ENCODE measurements around the gene KDF1.
"Not testable (repeated sequence)": the region's sequence is repeated elsewhere in the genome, so short reads cannot be mapped to it uniquely, and the experiment has no call there.

Gene KDF1

GRCh38 chr1:27000090-27000816, 40.0 kb upstream of the KDF1 start:
- no peak for TF ChIP-seq POLR2A (IDR thresholded peaks at IDR 0.05; ENCODE audit: low read length)
- no peak for TF ChIP-seq GATA1 (IDR thresholded peaks at IDR 0.05; ENCODE audit: low read depth, low read length)
- DNase-seq, result no peak

DNA sequence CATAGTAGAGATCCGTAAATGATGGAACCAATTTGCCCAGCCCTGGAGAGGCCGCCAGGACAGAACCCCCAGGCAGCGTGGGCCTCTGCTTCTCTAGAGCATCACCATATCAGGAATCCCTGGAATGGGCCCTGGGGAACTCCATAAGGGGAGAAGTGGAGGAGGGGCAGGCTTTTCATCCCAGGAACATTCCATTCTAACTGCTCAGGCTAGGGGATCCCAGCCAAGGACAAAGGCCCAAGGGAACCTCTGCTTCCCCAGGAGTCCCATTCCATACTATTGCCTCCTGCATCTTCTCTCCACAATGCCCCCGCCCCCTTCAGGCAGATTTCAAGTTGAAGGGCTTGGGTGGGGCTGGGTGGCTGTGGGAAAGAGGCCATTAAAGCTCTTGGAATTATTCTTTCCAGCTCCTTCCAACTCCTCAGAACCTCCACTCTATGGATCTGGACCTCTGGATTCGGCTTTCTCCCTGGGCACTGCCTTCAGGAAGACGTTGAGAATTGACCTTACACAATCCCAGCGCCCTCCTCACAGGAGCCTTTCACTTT, 39.2 kb upstream of the KDF1 start:
- TF ChIP-seq POLR2A (IDR thresholded peaks at IDR 0.05; ENCODE audit: low read length), result no peak
- TF ChIP-seq GATA1 (IDR thresholded peaks at IDR 0.05; ENCODE audit: low read depth, low read length), result no peak
- DNase-seq, result no peak

GRCh38 chr1:26998429-26999300, 38.4 kb upstream of the KDF1 start:
- TF ChIP-seq POLR2A (IDR thresholded peaks at IDR 0.05; ENCODE audit: low read length), result no peak
- DNase-seq, result no peak

- TF ChIP-seq POLR2A (IDR thresholded peaks at IDR 0.05; ENCODE audit: low read length) (no peak), GATA1 (IDR thresholded peaks at IDR 0.05; ENCODE audit: low read depth, low read length) (no peak)
- no peak for DNase-seq
These were observed 36.4 kb upstream of the KDF1 start for GRCh38 chr1:26996665-26997064.

- DNase-seq, result no peak
- no peak for TF ChIP-seq POLR2A (IDR thresholded peaks at IDR 0.05; ENCODE audit: low read length)
- TF ChIP-seq GATA1 (IDR thresholded peaks at IDR 0.05; ENCODE audit: low read depth, low read length), result no peak
These were observed 35.8 kb upstream of the KDF1 start for GRCh38 chr1:26996024-26996423.

GRCh38 chr1:26994787-26995517, 34.7 kb upstream of the KDF1 start:
- no peak for TF ChIP-seq GATA1 (IDR thresholded peaks at IDR 0.05; ENCODE audit: low read depth, low read length)
- no peak for TF ChIP-seq POLR2A (IDR thresholded peaks at IDR 0.05; ENCODE audit: low read length)
- no peak for DNase-seq

GRCh38 chr1:26994020-26994786, 33.9 kb upstream of the KDF1 start:
- DNase-seq, result no peak
- no peak for TF ChIP-seq GATA1 (IDR thresholded peaks at IDR 0.05; ENCODE audit: low read depth, low read length)
- no peak for TF ChIP-seq POLR2A (IDR thresholded peaks at IDR 0.05; ENCODE audit: low read length)

DNA sequence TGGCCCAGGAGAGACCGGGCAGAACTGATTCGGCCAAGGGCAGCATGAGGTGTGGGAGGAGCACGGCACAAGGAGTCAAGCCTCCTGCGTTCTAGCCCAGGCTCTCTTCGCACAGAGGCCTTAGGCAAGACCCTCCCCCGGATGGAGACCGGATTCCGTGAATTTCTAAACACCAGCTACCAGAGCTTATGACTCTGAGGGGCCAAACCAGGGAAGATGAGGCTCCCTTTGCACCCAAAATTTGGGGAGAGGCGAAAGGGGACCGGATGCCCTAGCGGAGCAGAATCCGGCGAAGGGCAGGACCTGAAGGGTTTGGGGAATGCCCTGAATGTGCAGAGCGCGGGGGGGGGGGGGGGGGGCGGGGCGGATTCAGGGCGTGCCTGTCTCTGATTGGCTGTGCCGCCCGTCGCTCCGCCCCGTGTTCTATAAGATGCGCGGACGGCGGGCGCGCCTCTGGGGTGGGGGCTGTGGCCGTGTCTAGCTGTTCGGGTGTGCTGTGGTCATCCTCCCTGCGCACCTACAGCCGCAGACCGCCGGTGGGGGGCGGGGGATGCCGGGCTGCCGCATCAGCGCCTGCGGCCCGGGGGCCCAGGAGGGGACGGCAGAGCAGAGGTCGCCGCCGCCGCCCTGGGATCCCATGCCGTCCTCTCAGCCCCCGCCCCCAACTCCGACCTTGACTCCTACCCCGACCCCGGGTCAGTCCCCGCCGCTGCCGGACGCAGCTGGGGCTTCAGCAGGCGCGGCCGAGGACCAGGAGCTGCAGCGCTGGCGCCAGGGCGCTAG, 33.2 kb upstream of the KDF1 start, which contains the start of gene TRNP1:
TRNP1 (plus strand) TSS at position 456 of the 783 bp plus-strand sequence; CDS start at position 551, 95 bp downstream.
- TF ChIP-seq POLR2A (IDR thresholded peaks at IDR 0.05; ENCODE audit: low read length), result no peak
- TF ChIP-seq GATA1 (IDR thresholded peaks at IDR 0.05; ENCODE audit: low read depth, low read length), result no peak
- DNase-seq, result peak in 1 of 2 experiments; percentile 59

GRCh38 chr1:26991310-26992116, 31.2 kb upstream of the KDF1 start:
- TF ChIP-seq POLR2A (IDR thresholded peaks at IDR 0.05; ENCODE audit: low read length), result no peak
- no peak for TF ChIP-seq GATA1 (IDR thresholded peaks at IDR 0.05; ENCODE audit: low read depth, low read length)
- DNase-seq, result no peak

GRCh38 chr1:26989403-26990109, 29.3 kb upstream of the KDF1 start:
- DNase-seq, result not testable (repeated sequence)

- TF ChIP-seq GATA1 (IDR thresholded peaks at IDR 0.05; ENCODE audit: low read depth, low read length) (no peak), POLR2A (IDR thresholded peaks at IDR 0.05; ENCODE audit: low read length) (no peak)
- no peak for DNase-seq
These were observed 26.4 kb upstream of the KDF1 start for GRCh38 chr1:26986658-26987057.
